ENCODE measurements around the gene PTCH1.

DNA sequence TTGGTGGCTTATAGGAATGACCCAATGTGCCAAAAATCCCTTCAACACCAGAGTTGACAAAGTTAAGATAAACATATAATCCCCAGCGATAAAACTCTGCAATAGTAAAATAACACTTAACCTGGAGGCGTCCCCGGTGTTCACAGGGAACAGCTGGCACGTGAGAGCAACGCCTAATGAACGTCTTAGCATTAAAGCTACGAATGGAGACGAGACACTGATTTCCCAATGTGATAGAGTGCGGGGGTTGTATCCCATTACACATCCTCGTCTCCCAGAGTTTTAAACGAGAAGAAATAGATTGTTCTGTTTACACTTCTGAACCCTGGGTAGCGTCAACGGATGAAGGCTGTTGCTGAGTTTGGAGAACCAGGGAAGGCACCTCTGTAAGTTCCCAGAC is 57.6 kb downstream of the PTCH1 start:
- TF ChIP-seq CTCF (IDR thresholded peaks at IDR 0.05) (no peak), POLR2A (IDR thresholded peaks at IDR 0.05) (no peak)
